ENCODE measurements around the gene SARDH. TPM values are rescaled to one million over a fixed set of nuclear protein-coding genes. Genes with fewer than 3 reads are reported as not detected.
"Not testable (repeated sequence)": the region's sequence is repeated elsewhere in the genome, so short reads cannot be mapped to it uniquely, and the experiment has no call there.

Gene SARDH
- total RNA-seq, 1 experiment from 2014 or later, result 7.3 TPM

GRCh38 chr9:133754688-133755227, 16.6 kb upstream of the SARDH start:
- Histone ChIP-seq H3K4me3 (ENCODE audit: insufficient read depth, low read depth, low read length) (no peak overlapping the region), H3K36me3 (replicated peaks; ENCODE audit: control insufficient read depth, insufficient read depth, low read length) (no peaks in the 10 kb centered on the region), H3K27me3 (ENCODE audit: control insufficient read depth, insufficient read depth, low read length) (no peaks in the 10 kb centered on the region)
- DNase-seq, result no peak

GRCh38 chr9:133754187-133754586, 16.0 kb upstream of the SARDH start:
- Histone ChIP-seq H3K4me3 (ENCODE audit: insufficient read depth, low read depth, low read length) (no peak overlapping the region), H3K27me3 (ENCODE audit: control insufficient read depth, insufficient read depth, low read length) (no peaks in the 10 kb centered on the region), H3K36me3 (replicated peaks; ENCODE audit: control insufficient read depth, insufficient read depth, low read length) (no peaks in the 10 kb centered on the region)
- peak; percentile 14 for DNase-seq

- Histone ChIP-seq H3K27me3 (ENCODE audit: control insufficient read depth, insufficient read depth, low read length) (no peaks in the 10 kb centered on the region), H3K4me3 (ENCODE audit: insufficient read depth, low read depth, low read length) (no peak overlapping the region), H3K36me3 (replicated peaks; ENCODE audit: control insufficient read depth, insufficient read depth, low read length) (no peaks in the 10 kb centered on the region)
- no peak for DNase-seq
These were observed 14.7 kb upstream of the SARDH start for GRCh38 chr9:133752739-133753446.

GRCh38 chr9:133750982-133751649, 13.0 kb upstream of the SARDH start:
- H3K4me3 ChIP-seq (ENCODE audit: insufficient read depth, low read depth, low read length), result no peak overlapping the region
- DNase-seq, result no peak
- no peaks in the 10 kb centered on the region for H3K36me3 ChIP-seq (replicated peaks; ENCODE audit: control insufficient read depth, insufficient read depth, low read length)
- no peaks in the 10 kb centered on the region for H3K27me3 ChIP-seq (ENCODE audit: control insufficient read depth, insufficient read depth, low read length)

GRCh38 chr9:133747309-133747708, 9.2 kb upstream of the SARDH start:
- Histone ChIP-seq H3K27me3 (ENCODE audit: control insufficient read depth, insufficient read depth, low read length) (no peaks in the 10 kb centered on the region), H3K4me3 (ENCODE audit: insufficient read depth, low read depth, low read length) (no peak overlapping the region), H3K36me3 (replicated peaks; ENCODE audit: control insufficient read depth, insufficient read depth, low read length) (no peaks in the 10 kb centered on the region)
- DNase-seq, result no peak

GRCh38 chr9:133744528-133744927, 6.4 kb upstream of the SARDH start:
- H3K27me3 ChIP-seq (ENCODE audit: control insufficient read depth, insufficient read depth, low read length), result not testable (repeated sequence)

GRCh38 chr9:133742849-133743444, 4.8 kb upstream of the SARDH start:
- DNase-seq, result peak; percentile 96
- no peak overlapping the region for H3K4me3 ChIP-seq (ENCODE audit: insufficient read depth, low read depth, low read length)

More at GRCh38 chr9:133744528-133744927, 6.4 kb upstream of the SARDH start:
- not testable (repeated sequence) for H3K36me3 ChIP-seq (replicated peaks; ENCODE audit: control insufficient read depth, insufficient read depth, low read length); DNase-seq; H3K4me3 ChIP-seq (ENCODE audit: insufficient read depth, low read depth, low read length)

GRCh38 chr9:133742251-133742650, 4.1 kb upstream of the SARDH start:
- H3K36me3 ChIP-seq (replicated peaks; ENCODE audit: control insufficient read depth, insufficient read depth, low read length), result no peaks in the 10 kb centered on the region

More at GRCh38 chr9:133742849-133743444, 4.8 kb upstream of the SARDH start:
- Histone ChIP-seq H3K36me3 (replicated peaks; ENCODE audit: control insufficient read depth, insufficient read depth, low read length) (no peaks in the 10 kb centered on the region), H3K27me3 (ENCODE audit: control insufficient read depth, insufficient read depth, low read length) (no peaks in the 10 kb centered on the region)

GRCh38 chr9:133741716-133742115, 3.6 kb upstream of the SARDH start:
- peak; percentile 13 for DNase-seq
- no peaks in the 10 kb centered on the region for H3K36me3 ChIP-seq (replicated peaks; ENCODE audit: control insufficient read depth, insufficient read depth, low read length)
- H3K4me3 ChIP-seq (ENCODE audit: insufficient read depth, low read depth, low read length), result no peak overlapping the region
- no peaks in the 10 kb centered on the region for H3K27me3 ChIP-seq (ENCODE audit: control insufficient read depth, insufficient read depth, low read length)

More at GRCh38 chr9:133742251-133742650, 4.1 kb upstream of the SARDH start:
- Histone ChIP-seq H3K27me3 (ENCODE audit: control insufficient read depth, insufficient read depth, low read length) (no peaks in the 10 kb centered on the region), H3K4me3 (ENCODE audit: insufficient read depth, low read depth, low read length) (no peak overlapping the region)
- DNase-seq, result peak; percentile 19

GRCh38 chr9:133740911-133741310, 2.8 kb upstream of the SARDH start:
- DNase-seq, result peak; percentile 13
- Histone ChIP-seq H3K36me3 (replicated peaks; ENCODE audit: control insufficient read depth, insufficient read depth, low read length) (no peaks in the 10 kb centered on the region), H3K4me3 (ENCODE audit: insufficient read depth, low read depth, low read length) (no peak overlapping the region), H3K27me3 (ENCODE audit: control insufficient read depth, insufficient read depth, low read length) (no peaks in the 10 kb centered on the region)

GRCh38 chr9:133739408-133740280, 1.5 kb upstream of the SARDH start:
- Histone ChIP-seq H3K4me3 (ENCODE audit: insufficient read depth, low read depth, low read length) (no peak overlapping the region), H3K27me3 (ENCODE audit: control insufficient read depth, insufficient read depth, low read length) (no peaks in the 10 kb centered on the region), H3K36me3 (replicated peaks; ENCODE audit: control insufficient read depth, insufficient read depth, low read length) (no peaks in the 10 kb centered on the region)
- DNase-seq, result peak; percentile 18

- H3K27me3 ChIP-seq (ENCODE audit: control insufficient read depth, insufficient read depth, low read length), result no peaks in the 10 kb centered on the region
- no peaks in the 10 kb centered on the region for H3K36me3 ChIP-seq (replicated peaks; ENCODE audit: control insufficient read depth, insufficient read depth, low read length)
- H3K4me3 ChIP-seq (ENCODE audit: insufficient read depth, low read depth, low read length), result no peak overlapping the region
- no peak for DNase-seq
These were observed 581 bp upstream of the SARDH start for GRCh38 chr9:133738640-133739225.

GRCh38 chr9:133737071-133737773, 930 bp downstream of the SARDH start:
- DNase-seq, result no peak
- H3K4me3 ChIP-seq (ENCODE audit: insufficient read depth, low read depth, low read length), result no peak overlapping the region

More at GRCh38 chr9:133737071-133737773, 930 bp downstream of the SARDH start:
- Histone ChIP-seq H3K36me3 (replicated peaks; ENCODE audit: control insufficient read depth, insufficient read depth, low read length) (no peaks in the 10 kb centered on the region), H3K27me3 (ENCODE audit: control insufficient read depth, insufficient read depth, low read length) (no peaks in the 10 kb centered on the region)

All from H7 (cell line).